Stimulated activated CD4-positive, alpha-beta T cell treated with anti-CD3 and anti-CD28 coated beads, Interleukin-12 subunit alpha, Interleukin-12 subunit beta, amount 100 ng/mL, for 48 hours (primary cell): ENCODE results near the gene VPS13D.
"Not testable (repeated sequence)": the region's sequence is repeated elsewhere in the genome, so short reads cannot be mapped to it uniquely, and the experiment has no call there.

Source experiments
- DNase-seq, 3 donors: peaks; one replicate each; pipeline ENCODE4 v3.0.0-alpha.2; 2020; ENCODE audit warnings: low read depth in 2 of 3, low spot score in 1 of 3

Gene VPS13D

GRCh38 chr1:12506281-12507280 is 276.8 kb downstream of the VPS13D start:
- no peak for DNase-seq

GRCh38 chr1:12507631-12508030 is 277.8 kb downstream of the VPS13D start:
- DNase-seq: no peak

- DNase-seq: no peak
Observed at GRCh38 chr1:12508849-12509248, 279.0 kb downstream of the VPS13D start.

DNA sequence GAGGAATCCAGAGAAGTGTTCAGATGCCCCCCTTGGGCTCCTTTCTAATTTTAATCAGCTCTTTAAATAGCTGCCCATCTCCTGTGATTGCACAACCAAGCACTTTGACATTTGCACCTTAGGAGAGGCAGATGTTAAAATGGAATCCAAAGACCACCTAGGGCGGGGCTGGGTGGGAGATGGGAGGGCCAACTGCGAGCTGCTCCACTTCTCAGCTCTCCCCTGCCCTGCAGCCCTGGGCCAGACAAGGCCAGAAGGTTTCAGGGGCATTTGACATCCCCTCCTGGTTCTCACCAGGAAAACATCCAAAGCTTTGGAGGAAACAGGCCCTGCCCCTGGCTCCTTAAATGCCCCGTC is 281.3 kb downstream of the VPS13D start:
- no peak for DNase-seq

DNA sequence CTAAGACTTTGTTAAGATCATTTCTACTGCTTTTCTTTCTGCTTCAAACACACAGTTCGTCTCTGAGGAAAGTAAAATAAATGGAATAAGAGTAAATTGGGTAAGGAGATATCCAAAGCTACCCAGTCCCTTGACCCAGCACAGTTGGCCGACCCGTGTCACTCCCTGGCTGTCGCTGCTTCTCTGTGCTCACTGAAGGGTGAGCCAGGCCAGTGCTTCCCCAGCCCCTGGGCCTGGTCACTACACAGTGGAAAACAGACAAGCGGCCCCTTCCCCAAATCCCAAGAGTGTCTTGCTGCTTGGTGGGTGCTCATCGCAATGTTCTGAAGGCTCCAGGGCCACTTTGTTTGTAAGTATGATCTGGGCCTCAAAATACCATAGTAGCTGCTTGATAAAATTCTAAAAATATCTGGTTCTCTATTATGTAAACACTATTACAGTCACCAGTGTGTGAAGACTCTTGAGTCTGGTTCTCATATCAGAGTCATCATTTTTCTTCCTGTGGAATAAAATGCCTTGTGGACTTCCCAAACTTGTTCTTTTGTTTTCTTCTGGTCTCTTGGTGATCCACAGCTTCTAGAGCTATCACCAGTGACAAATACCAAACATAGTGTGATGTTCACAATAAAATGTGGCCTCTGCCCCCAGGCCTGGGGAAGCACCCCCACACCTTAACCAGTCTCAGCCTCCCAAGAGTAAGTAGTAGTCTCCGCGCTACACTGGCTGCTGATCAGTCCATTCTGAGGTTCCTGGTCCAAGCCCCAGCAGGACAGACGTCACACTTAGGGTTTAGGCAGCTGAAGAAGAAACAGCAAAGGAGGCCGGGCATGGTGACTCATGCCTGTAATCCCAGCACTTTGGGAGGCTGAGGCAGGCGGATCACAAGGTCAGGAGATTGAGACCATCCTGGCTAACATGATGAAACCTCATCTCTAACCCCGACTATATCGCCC is 282.0 kb downstream of the VPS13D start:
- no peak for DNase-seq

GRCh38 chr1:12513181-12513580 is 283.4 kb downstream of the VPS13D start:
- DNase-seq: no peak

GRCh38 chr1:12514590-12514989 is 284.8 kb downstream of the VPS13D start:
- no peak for DNase-seq

DNA sequence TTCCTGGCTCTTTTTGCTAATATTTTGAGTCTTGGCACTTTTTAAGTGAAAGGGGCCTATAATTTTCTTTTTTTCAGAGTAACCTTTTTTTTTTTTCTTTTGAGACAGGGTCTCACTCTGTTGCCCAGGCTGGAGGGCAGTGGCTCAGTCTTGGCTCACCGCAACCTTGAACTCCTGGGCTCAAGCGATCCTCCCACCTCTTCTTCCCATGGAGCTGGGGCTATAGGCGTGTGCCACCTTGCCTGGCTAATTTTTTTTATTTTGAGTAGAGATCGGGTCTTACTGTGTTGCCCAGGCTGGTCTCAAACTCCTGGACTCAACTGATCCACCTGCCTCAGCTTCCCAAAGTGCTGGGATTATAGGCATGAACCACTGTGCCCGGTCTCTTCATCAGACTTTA is 285.4 kb downstream of the VPS13D start:
- no peak for DNase-seq

GRCh38 chr1:12516741-12517140 is 286.9 kb downstream of the VPS13D start:
- DNase-seq: no peak

DNA sequence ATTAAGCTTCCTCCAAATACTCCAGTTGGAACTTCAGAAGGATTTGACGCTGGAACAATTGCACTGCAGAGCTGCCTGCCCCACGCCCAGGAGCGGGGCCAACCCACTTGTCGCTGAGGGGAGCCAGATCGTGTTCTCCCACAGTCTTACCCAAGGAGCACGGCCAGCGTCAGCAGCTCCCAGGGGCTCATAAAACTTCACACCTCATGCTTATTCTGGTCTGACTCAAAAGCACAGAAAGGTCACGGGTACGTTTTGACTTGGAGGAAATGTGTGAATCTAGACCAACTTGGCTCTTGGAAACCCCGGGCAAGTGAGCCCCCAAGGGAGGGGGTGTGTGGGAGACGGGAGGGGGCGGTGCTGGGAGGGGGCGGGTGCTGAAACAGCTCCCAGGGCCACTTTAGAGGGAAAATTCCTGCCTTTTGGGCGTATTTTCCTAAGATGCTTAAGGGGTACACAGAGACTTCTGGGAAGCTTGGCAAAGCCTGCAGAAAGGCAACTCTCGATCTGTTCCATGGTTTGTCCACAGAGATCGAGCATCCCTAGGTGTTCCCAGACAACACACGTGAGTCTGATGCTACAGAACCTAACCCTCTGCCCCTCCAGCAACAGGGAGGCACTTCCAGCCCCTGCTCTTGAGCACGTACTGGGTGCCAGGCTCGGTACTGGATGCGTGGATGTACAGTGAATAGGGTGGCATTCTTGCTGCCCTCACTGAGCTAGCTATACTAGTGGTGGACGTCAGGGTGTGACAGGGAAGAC is 289.3 kb downstream of the VPS13D start:
- peak; percentile 47 to 58 (median 48) for DNase-seq

- no peak for DNase-seq
Observed at GRCh38 chr1:12519693-12520364, 290.0 kb downstream of the VPS13D start.

DNA sequence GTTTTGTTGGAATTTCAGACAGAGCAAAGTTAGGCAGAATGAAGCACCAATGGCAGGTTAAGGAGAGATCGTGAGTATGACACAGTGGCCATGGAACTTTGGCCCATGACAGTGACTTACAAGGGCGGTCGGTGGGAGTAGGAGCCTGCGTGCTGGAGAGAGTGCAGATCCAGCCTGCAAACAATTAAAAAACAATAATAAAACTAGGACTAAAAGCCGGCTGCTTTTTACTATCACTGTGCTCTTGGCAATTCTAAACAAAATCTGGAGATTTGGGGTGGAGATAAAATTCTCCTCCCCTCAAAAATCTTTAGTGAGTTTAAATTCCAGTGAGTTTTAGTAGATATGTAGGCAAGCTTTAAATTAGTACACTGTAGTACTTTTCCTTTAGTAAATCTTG is 291.3 kb downstream of the VPS13D start:
- no peak for DNase-seq

DNA sequence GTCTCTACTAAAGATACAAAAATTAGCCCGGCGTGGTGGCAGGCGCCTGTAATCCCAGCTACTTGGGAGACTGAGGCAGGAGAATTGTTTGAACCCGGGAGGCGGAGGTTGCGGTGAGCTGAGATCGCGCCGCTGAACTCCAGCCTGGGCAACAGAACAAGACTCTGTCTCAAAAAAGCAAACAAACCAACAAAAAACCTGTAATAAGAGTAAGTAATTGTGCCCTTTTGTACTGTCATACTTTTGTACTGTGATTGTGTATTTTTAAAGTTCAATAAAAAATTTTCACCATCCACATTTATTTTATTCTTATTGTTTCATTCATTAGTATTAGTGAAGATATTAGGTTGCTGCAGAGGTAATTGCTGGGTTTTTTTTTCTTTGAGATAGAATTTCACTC is 292.9 kb downstream of the VPS13D start:
- not testable (repeated sequence) for DNase-seq

DNA sequence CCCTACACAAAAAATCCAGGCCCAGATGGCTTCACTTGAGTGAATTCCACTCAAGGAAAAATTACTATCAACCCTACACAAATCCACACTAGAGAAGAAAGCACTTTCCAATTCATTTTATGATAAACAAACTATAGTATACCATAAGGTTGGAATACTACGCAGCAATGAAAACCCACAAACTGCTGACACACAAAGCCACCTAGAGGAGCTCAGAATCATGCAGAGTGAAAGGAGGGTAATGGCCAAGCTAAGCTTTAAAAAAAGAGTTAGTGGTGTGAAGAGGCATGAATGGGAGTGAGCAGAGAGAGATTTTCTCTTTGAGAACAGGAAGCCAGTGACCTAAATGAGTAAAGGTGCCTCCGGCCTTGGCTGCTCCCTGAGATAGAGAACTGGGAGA is 294.4 kb downstream of the VPS13D start:
- DNase-seq: no peak

- no peak for DNase-seq
Observed at GRCh38 chr1:12525311-12526181, 295.7 kb downstream of the VPS13D start.

GRCh38 chr1:12527564-12527963 is 297.7 kb downstream of the VPS13D start:
- no peak for DNase-seq

- no peak for DNase-seq
Observed at GRCh38 chr1:12528021-12528852, 298.4 kb downstream of the VPS13D start.

DNA sequence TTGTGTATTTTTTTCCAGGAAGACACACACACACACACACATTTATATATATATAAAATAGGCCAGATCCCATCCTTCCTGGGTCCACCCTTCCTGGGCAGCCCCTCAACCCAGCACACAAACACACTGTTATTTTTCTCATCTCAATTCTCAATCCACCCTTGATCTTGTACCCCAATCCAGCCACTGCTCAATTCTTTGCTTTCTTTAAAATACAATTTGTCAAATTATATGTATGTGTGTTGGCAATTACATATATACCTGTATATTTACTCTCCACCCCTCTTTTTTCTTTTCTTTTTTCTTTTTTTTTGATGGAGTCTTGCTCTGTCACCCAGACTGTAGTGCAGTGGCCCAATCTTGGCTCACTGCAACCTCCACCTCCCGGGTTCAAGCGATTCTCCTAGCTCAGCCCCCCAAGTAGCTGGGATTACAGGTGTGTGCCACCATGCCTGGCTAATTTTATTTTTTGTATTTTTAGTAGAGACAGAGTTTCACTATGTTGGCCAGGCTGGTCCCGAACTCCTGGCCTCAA is 299.9 kb downstream of the VPS13D start:
- no peak for DNase-seq
